ENCODE measurements around the gene RPS15.
"Not testable (repeated sequence)": the region's sequence is repeated elsewhere in the genome, so short reads cannot be mapped to it uniquely, and the experiment has no call there.

RPS15 gene

GRCh38 chr19:1417681-1418495, 20.3 kb upstream of the RPS15 start:
- no peak for TF ChIP-seq CTCF (IDR thresholded peaks at IDR 0.05; ENCODE audit: low read length, missing control alignments)
- no peak overlapping the region for H3K4me3 ChIP-seq (replicated peaks; ENCODE audit: low read depth, low read length)
- DNase-seq (ENCODE audit: low read depth), result no peak

- no peak for DNase-seq (ENCODE audit: low read depth)
- H3K4me3 ChIP-seq (replicated peaks; ENCODE audit: low read depth, low read length), result no peak overlapping the region
- TF ChIP-seq CTCF (IDR thresholded peaks at IDR 0.05; ENCODE audit: low read length, missing control alignments), result no peak
These were observed 19.8 kb upstream of the RPS15 start for GRCh38 chr19:1418496-1418775.

GRCh38 chr19:1418951-1419738, 19.1 kb upstream of the RPS15 start:
- no peak for TF ChIP-seq CTCF (IDR thresholded peaks at IDR 0.05; ENCODE audit: low read length, missing control alignments)
- no peak for DNase-seq (ENCODE audit: low read depth)
- no peak overlapping the region for H3K4me3 ChIP-seq (replicated peaks; ENCODE audit: low read depth, low read length)

- not testable (repeated sequence) for DNase-seq (ENCODE audit: low read depth); H3K4me3 ChIP-seq (replicated peaks; ENCODE audit: low read depth, low read length)
These were observed 18.1 kb upstream of the RPS15 start for GRCh38 chr19:1420085-1420484.

- no peak for TF ChIP-seq CTCF (IDR thresholded peaks at IDR 0.05; ENCODE audit: low read length, missing control alignments)
- H3K4me3 ChIP-seq (replicated peaks; ENCODE audit: low read depth, low read length), result no peak overlapping the region
- DNase-seq (ENCODE audit: low read depth), result no peak
These were observed 17.6 kb upstream of the RPS15 start for GRCh38 chr19:1420590-1420989.

- DNase-seq (ENCODE audit: low read depth), result no peak
- TF ChIP-seq CTCF (IDR thresholded peaks at IDR 0.05; ENCODE audit: low read length, missing control alignments), result no peak
- no peak overlapping the region for H3K4me3 ChIP-seq (replicated peaks; ENCODE audit: low read depth, low read length)
These were observed 16.8 kb upstream of the RPS15 start for GRCh38 chr19:1421218-1421957.

GRCh38 chr19:1421958-1422305, 16.3 kb upstream of the RPS15 start:
- TF ChIP-seq CTCF (IDR thresholded peaks at IDR 0.05; ENCODE audit: low read length, missing control alignments), result no peak
- no peak overlapping the region for H3K4me3 ChIP-seq (replicated peaks; ENCODE audit: low read depth, low read length)
- DNase-seq (ENCODE audit: low read depth), result no peak

All from fibroblast of pulmonary artery (primary cell).